Upper lobe of left lung (tissue), 6 donors: ENCODE measurements around the gene CYP19A1. TPM values are rescaled to one million over a fixed set of nuclear protein-coding genes. Genes with fewer than 3 reads are reported as not detected.
A peak's percentile ranks its signal among the peaks of the same experiment; 100 is the strongest.

ENCODE experiments used
- ATAC-seq, 2 donors: fragments of 200-7000 bp; cut with Tn5 transposase; one replicate each; pipeline ENCODE4 v1.9.1; 2022; ENCODE audit warnings: mild to moderate bottlenecking in 2 of 2, moderate library complexity in 2 of 2; ENCODE audit not compliant: low FRiP score in 2 of 2
- DNase-seq, 2 donors: peaks; one replicate each; pipeline ENCODE4 v3.0.0-alpha.2; 2019 to 2020
- H3K27ac ChIP-seq, 4 donors: fragments of 200-600 bp; sonication (generic); one replicate each; pipeline ENCODE4 v1.5.1; 2016 to 2019
- H3K27me3 ChIP-seq, 4 donors: fragments of 200-600 bp; sonication (generic); one replicate each; pipeline ENCODE4 v1.5.1; 2017 to 2019
- H3K36me3 ChIP-seq, 4 donors: fragments of 200-600 bp; sonication (generic); one replicate each; pipeline ENCODE4 v1.5.1; 2016 to 2019
- H3K4me1 ChIP-seq, 4 donors: fragments of 200-600 bp; sonication (generic); one replicate each; pipeline ENCODE4 v1.5.1; 2018 to 2019
- H3K4me3 ChIP-seq, 4 donors: fragments of 200-600 bp; sonication (generic); one replicate each; pipeline ENCODE4 v1.5.1; 2017 to 2019; ENCODE audit warnings: mild to moderate bottlenecking in 2 of 4, moderate library complexity in 1 of 4
- H3K9me3 ChIP-seq, 4 donors: fragments of 200-600 bp; sonication (generic); one replicate each; pipeline ENCODE4 v1.5.1; 2018 to 2019
- EP300 ChIP-seq, 4 donors: sonication (generic); formaldehyde crosslinking; IDR thresholded peaks; one replicate each; pipeline ENCODE4 v1.5.1; 2017; ENCODE audit warnings: antibody characterized with exemption in 4 of 4, control low read depth in 2 of 4
- POLR2A ChIP-seq, 4 donors: fragments of 450-650 bp; IDR thresholded peaks; one replicate each; pipeline ENCODE4 v1.5.1; 2016 to 2017; ENCODE audit warnings: antibody characterized with exemption in 4 of 4, mild to moderate bottlenecking in 2 of 4
- POLR2AphosphoS5 ChIP-seq, 2 donors: sonication (generic); formaldehyde crosslinking; IDR thresholded peaks; one replicate each; pipeline ENCODE4 v1.5.1; 2017; ENCODE audit warnings: antibody characterized with exemption in 2 of 2
- WGBS, 2 donors: methylation state at CpG; one replicate each; pipeline ENCODE4 v1.1.5; 2017 to 2018; 5-methylcytosine and 5-hydroxymethylcytosine counted together
- total RNA-seq, 6 donors: library from RNA; depleted of rRNA in 4 of 6; stranded (reverse); fragments of >200 nt in 4 of 6; gene quantifications; one replicate each; pipeline versions ENCODE4 v1.1.0 to v1.2.1, GENCODE V29; 2016 to 2021
- TF ChIP-seq, protein P1 (sequence below), 6 experiments: fragments of 450-650 bp in 4 of 6; fragments of 200-600 bp in 2 of 6; sonication (generic) in 2 of 6; IDR thresholded peaks; one replicate each; pipeline ENCODE4 v1.5.1; 2016 to 2019; ENCODE audit warnings: antibody characterized with exemption in 6 of 6
- donor health status: DM: no; HTN: no; CAD: no; lungs with moderate emphysema.
- donor health status: DM: no; HTN: yes; CAD: no; lungs with severe emphysema.

The CYP19A1 gene
- total RNA-seq, 6 donors from 2014 or later, result 0.52 to 8.4 (median 1.0) TPM; not detected in 2

DNA sequence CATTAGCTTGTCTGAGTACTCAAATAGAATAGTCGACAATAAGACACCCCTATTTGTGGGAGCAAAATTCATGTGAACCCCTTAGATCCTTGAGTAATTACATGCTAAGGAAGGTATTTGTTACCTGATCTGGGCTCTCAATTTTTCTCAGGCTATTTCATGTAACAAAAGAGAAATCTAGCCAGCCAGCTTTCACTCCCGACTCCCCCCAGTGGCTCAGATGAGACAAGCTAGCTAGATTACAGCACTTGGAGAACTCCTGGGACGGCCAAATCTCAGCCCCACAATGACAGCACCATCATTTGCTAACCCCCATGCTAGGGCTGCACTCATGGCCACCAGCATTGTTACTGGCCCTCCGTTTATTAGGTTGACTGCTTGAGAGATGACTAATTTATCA, 44.4 kb upstream of the CYP19A1 start:
- H3K9me3 ChIP-seq, result no peaks in the 10 kb centered on the region
- no peaks in the 10 kb centered on the region for H3K27me3 ChIP-seq
- DNase-seq, result no peak
- H3K27ac ChIP-seq, result no peak overlapping the region
- 18 to 28% methylated on average over 4 of the region's 4 CpGs for WGBS, 2 donors
- H3K36me3 ChIP-seq, result no peaks in the 10 kb centered on the region
- H3K4me3 ChIP-seq, result no peak overlapping the region
- H3K4me1 ChIP-seq, result peaks cover 0 to 2% (median 0%) of the 10 kb centered on the region in 4 donors
- TF ChIP-seq, protein P1, sequence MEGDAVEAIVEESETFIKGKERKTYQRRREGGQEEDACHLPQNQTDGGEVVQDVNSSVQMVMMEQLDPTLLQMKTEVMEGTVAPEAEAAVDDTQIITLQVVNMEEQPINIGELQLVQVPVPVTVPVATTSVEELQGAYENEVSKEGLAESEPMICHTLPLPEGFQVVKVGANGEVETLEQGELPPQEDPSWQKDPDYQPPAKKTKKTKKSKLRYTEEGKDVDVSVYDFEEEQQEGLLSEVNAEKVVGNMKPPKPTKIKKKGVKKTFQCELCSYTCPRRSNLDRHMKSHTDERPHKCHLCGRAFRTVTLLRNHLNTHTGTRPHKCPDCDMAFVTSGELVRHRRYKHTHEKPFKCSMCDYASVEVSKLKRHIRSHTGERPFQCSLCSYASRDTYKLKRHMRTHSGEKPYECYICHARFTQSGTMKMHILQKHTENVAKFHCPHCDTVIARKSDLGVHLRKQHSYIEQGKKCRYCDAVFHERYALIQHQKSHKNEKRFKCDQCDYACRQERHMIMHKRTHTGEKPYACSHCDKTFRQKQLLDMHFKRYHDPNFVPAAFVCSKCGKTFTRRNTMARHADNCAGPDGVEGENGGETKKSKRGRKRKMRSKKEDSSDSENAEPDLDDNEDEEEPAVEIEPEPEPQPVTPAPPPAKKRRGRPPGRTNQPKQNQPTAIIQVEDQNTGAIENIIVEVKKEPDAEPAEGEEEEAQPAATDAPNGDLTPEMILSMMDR (IDR thresholded peaks at IDR 0.05), result peak in 4 of 6 experiments; percentile 17 to 38 (median 26)
- TF ChIP-seq POLR2A (IDR thresholded peaks at IDR 0.05), result no peak
- no peak for ATAC-seq

DNA sequence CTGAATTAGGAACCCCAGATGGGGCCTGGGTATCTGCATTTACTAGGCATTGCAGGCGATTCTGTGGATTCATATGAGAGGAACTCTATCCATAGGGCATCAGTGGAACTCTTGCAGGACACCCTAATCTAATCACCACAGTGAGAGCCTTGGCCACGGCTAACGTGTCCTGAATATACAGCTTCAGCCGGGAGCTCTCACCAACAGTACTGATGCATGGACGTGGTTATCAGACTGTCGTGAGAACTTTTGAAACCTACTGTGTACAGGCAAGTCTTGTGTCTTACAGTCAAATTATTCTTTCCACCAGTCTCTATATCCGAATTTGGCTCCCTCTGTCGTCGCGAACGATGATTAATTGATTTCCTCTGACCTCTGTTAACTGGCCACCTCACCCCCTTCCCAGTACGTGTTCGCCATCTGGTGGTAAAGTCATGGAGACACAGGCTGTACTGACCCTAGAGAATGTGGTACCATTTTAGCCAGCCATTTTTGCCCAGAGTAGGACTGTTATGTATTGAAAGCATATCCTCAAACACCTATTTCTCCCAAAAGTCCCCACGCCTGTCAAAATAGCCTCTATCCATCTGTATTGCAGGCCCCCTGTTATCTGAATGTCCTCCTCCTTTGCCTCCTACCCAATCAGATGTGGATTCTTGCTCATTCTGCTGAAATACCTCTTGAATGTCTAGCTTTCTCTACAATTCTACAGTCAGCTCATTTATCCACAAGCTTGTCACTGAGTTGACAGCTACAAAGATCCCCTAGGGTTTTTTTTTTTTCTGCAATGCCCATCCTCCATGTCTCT, 42.8 kb upstream of the CYP19A1 start:
- TF ChIP-seq POLR2AphosphoS5 (IDR thresholded peaks at IDR 0.05), result peak in 1 of 2 donors; percentile 21
- TF ChIP-seq, protein P1 (IDR thresholded peaks at IDR 0.05), result peak; percentile 57 to 92 (median 82)
- TF ChIP-seq POLR2A (IDR thresholded peaks at IDR 0.05), result no peak
- TF ChIP-seq EP300 (IDR thresholded peaks at IDR 0.05), result no peak
- Histone ChIP-seq H3K9me3 (no peaks in the 10 kb centered on the region), H3K27ac (no peak overlapping the region), H3K36me3 (no peaks in the 10 kb centered on the region), H3K4me1 (peaks cover 0 to 2% (median 0%) of the 10 kb centered on the region in 4 donors), H3K27me3 (no peaks in the 10 kb centered on the region), H3K4me3 (no peak overlapping the region)
- WGBS, 2 donors, result 28 to 34% methylated on average over 14 of the region's 14 CpGs
- ATAC-seq (peak; percentile 83 to 87), DNase-seq (peak in 1 of 2 donors; percentile 61)

DNA sequence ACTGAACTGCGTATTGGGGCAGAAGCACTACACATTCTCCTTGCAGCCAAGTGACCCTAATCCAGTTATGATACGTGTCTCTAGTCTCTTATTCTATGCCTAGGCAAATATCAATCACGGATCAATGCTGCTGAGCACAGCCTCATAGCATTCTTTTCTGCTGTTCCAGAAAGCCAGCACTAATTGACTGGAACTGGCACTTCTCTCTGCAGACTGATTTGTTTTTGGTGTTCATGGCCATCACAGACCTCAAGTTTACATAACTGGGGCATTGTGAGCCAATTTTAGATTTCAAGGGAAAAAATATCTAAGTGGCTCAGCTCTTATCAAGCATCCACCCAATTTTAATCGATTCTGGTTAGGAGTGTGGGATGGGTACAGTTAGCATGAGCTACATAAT, 41.0 kb upstream of the CYP19A1 start:
- Histone ChIP-seq H3K36me3 (no peaks in the 10 kb centered on the region), H3K27ac (no peak overlapping the region), H3K4me3 (no peak overlapping the region), H3K27me3 (no peaks in the 10 kb centered on the region), H3K4me1 (peaks cover 0 to 2% (median 0%) of the 10 kb centered on the region in 4 donors), H3K9me3 (no peaks in the 10 kb centered on the region)
- TF ChIP-seq POLR2A (IDR thresholded peaks at IDR 0.05) (no peak), EP300 (IDR thresholded peaks at IDR 0.05) (no peak), POLR2AphosphoS5 (IDR thresholded peaks at IDR 0.05) (no peak)
- TF ChIP-seq, protein P1 (IDR thresholded peaks at IDR 0.05), result no peak
- DNase-seq (no peak), ATAC-seq (no peak)
- 70 to 72% methylated on average over 4 of the region's 4 CpGs for WGBS, 2 donors

DNA sequence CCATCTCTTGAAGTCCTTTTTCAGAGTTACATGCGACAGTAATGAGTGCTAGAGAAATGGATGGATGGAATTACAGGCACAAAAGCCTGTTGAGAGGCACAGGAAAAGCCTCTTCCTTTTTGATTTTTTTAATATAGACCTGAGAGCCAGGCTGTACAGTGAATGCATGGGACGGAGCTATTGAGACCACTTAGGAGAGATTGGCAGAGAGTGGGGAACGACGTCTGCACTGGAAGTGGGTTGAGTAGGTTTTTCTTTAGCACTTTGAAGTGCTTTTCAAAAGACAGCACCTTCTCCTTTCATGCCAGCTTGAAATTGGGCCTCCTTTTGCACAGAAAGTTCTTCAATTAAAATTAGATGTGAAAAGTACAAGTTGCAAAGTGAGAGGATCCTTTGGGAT, 40.0 kb upstream of the CYP19A1 start:
- DNase-seq (no peak), ATAC-seq (no peak)
- H3K9me3 ChIP-seq, result no peaks in the 10 kb centered on the region
- H3K27ac ChIP-seq, result no peak overlapping the region
- no peak overlapping the region for H3K4me3 ChIP-seq
- no peak for TF ChIP-seq POLR2A (IDR thresholded peaks at IDR 0.05)
- no peak for TF ChIP-seq POLR2AphosphoS5 (IDR thresholded peaks at IDR 0.05)
- TF ChIP-seq, protein P1 (IDR thresholded peaks at IDR 0.05), result no peak
- no peak for TF ChIP-seq EP300 (IDR thresholded peaks at IDR 0.05)
- H3K27me3 ChIP-seq, result no peaks in the 10 kb centered on the region
- H3K36me3 ChIP-seq, result no peaks in the 10 kb centered on the region
- WGBS, 2 donors, result 58 to 65% methylated on average over 4 of the region's 4 CpGs
- peaks cover 0 to 2% (median 0%) of the 10 kb centered on the region in 4 donors for H3K4me1 ChIP-seq
